Measurements from ENCODE around the gene ST3GAL6. TPM values are rescaled to one million over a fixed set of nuclear protein-coding genes. Genes with fewer than 3 reads are reported as not detected.
A peak's percentile ranks its signal among the peaks of the same experiment; 100 is the strongest.

ST3GAL6 gene
- total RNA-seq, 5 donors from 2014 or later (not counting 1 experiment from before 2014, with no cell fraction given), result 0.55 to 1.0 (median 0.55) TPM; not detected in 2

DNA sequence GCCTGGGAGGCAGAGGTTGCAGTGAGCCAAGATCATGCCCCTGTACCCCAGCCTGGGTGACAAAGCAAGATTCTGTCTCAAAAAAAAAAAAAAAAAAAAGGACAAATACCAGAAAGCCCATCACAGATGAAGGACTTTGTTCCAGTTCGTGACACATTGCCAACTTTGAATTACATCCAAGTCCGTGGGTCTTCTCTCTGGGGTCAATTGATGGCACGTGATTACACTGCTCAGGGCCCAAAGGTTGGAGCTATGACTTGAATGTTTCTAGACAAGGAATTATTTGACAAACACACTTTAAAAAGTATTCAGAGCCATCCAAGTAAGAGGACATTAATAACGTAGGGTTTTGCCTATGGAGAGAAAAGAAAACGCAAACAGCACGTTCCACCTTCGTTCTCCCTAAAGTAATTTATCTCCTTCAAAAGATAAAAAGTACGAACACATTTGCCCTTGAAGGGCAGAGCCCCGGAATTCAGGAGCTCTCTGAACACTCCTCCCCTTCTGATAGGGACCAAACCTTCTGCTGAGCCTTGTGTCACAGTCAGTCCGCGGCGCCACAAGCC lies 31.3 kb upstream of the ST3GAL6 start:
- ATAC-seq (replicated peaks in 1 of 4) (peak in 1 of 4 experiments; percentile 22), DNase-seq (peak in 2 of 35 experiments; percentile 3)
- 3% methylated on average over 5 of the region's 12 CpGs for WGBS (ENCODE audit: insufficient coverage)
- Histone ChIP-seq H3K27me3 (replicated peaks in 1 of 2; ENCODE audit: control insufficient read depth in 2 of 2, extremely low read depth in 1 of 2, insufficient read depth in 2 of 2, low read length in 1 of 2) (peaks cover 0 to 30% of the 10 kb centered on the region in 2 experiments), H3K27ac (ENCODE audit: low read length) (no peak overlapping the region), H3K36me3 (ENCODE audit: control insufficient read depth in 2 of 2, extremely low read depth in 1 of 2, insufficient read depth in 1 of 2, low read length in 1 of 2) (no peaks in the 10 kb centered on the region), H3K4me3 (ENCODE audit: control insufficient read depth in 1 of 2, extremely low read depth in 1 of 2, low read length in 1 of 2) (peak overlapping the region; percentile 15 to 95), H3K4me1 (ENCODE audit: control insufficient read depth in 1 of 2, extremely low read depth in 1 of 2, insufficient read depth in 2 of 2, low read length in 2 of 2) (peaks cover 7 to 21% of the 10 kb centered on the region in 2 experiments), H3K9me3 (no peaks in the 10 kb centered on the region)
- H3K4me1 Mint-ChIP-seq, result peaks cover 15 to 20% (median 18%) of the 10 kb centered on the region in 3 donors
- H3K36me3 Mint-ChIP-seq, result no peaks in the 10 kb centered on the region
- peaks cover 60 to 69% of the 10 kb centered on the region in 2 donors for H3K27me3 Mint-ChIP-seq
- no peak overlapping the region for H3K27ac Mint-ChIP-seq
- POLR2A ChIA-PET, result no interaction called here
- CTCF ChIA-PET, result interaction anchor here (0.7 to 1.1 kb wide), 3 partner anchors 9 to 1102 kb away, joined by 3 to 7 read pairs (median 4); no protein-coding TSS in a partner anchor
- peak overlapping the region; percentile 63 to 83 (median 70) for H3K4me3 Mint-ChIP-seq
- no peaks in the 10 kb centered on the region for H3K9me3 Mint-ChIP-seq

DNA sequence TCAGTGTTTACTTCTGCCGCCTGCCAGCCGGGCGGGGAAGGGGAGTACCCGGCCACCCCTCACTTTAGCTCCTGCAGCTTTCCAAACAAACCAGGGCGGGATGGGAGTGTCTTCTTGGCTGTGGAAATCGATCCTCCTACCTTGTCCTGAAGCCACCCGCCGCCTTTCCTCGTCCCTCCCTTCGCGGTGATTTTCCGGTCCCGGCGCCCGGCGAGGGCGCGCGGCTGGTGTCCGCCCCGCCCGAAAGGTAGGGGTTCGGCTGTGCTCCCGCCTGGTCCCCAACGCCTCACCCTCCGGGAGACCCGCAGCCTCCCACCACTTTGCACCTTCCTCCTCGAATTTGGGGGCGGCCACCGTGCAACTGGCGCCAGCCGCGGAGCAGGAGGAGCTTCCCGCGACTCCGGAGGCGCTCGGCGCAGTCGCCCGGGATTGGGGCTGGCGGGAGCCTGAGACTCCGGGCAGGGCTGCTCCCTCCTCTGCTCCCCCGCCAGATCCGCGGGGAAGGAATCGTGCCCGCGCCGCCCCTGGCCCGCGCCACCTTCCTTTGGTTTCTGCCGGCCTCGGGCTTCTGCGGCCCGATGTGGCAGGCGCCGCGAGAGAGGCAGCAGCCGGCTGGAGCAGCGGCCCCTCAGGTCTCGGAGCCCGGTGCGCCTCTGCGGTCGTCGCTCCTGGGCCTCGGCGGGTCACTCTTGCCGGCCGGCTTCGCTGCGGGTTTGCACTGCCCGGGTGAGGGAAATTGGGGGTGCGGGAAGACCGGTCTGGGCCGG lies 30.7 kb upstream of the ST3GAL6 start:
- peaks cover 15 to 20% (median 18%) of the 10 kb centered on the region in 3 donors for H3K4me1 Mint-ChIP-seq
- H3K9me3 Mint-ChIP-seq, result no peaks in the 10 kb centered on the region
- peaks cover 0 to 30% of the 10 kb centered on the region in 2 experiments for H3K27me3 ChIP-seq (replicated peaks in 1 of 2; ENCODE audit: control insufficient read depth in 2 of 2, extremely low read depth in 1 of 2, insufficient read depth in 2 of 2, low read length in 1 of 2)
- peak in 3 of 4 experiments; percentile 6 to 32 (median 29) for ATAC-seq (replicated peaks in 1 of 4)
- H3K27ac Mint-ChIP-seq, result no peak overlapping the region
- H3K9me3 ChIP-seq, result no peaks in the 10 kb centered on the region
- DNase-seq, result peak in 2 of 35 experiments; percentile 1 to 3
- peak overlapping the region; percentile 15 to 95 for H3K4me3 ChIP-seq (ENCODE audit: control insufficient read depth in 1 of 2, extremely low read depth in 1 of 2, low read length in 1 of 2)
- peak overlapping the region; percentile 63 to 83 (median 73) for H3K4me3 Mint-ChIP-seq
- under 1% methylated on average over 70 of the region's 77 CpGs for WGBS (ENCODE audit: insufficient coverage)
- POLR2A ChIA-PET, result no interaction called here
- H3K27ac ChIP-seq (ENCODE audit: low read length), result no peak overlapping the region
- no peaks in the 10 kb centered on the region for H3K36me3 ChIP-seq (ENCODE audit: control insufficient read depth in 2 of 2, extremely low read depth in 1 of 2, insufficient read depth in 1 of 2, low read length in 1 of 2)
- peaks cover 7 to 21% of the 10 kb centered on the region in 2 experiments for H3K4me1 ChIP-seq (ENCODE audit: control insufficient read depth in 1 of 2, extremely low read depth in 1 of 2, insufficient read depth in 2 of 2, low read length in 2 of 2)
- no peaks in the 10 kb centered on the region for H3K36me3 Mint-ChIP-seq
- peaks cover 58 to 68% of the 10 kb centered on the region in 2 donors for H3K27me3 Mint-ChIP-seq
- CTCF ChIA-PET, result interaction anchor here (0.7 to 1.1 kb wide), 3 partner anchors 10 to 1101 kb away, joined by 3 to 7 read pairs (median 4); no protein-coding TSS in a partner anchor

DNA sequence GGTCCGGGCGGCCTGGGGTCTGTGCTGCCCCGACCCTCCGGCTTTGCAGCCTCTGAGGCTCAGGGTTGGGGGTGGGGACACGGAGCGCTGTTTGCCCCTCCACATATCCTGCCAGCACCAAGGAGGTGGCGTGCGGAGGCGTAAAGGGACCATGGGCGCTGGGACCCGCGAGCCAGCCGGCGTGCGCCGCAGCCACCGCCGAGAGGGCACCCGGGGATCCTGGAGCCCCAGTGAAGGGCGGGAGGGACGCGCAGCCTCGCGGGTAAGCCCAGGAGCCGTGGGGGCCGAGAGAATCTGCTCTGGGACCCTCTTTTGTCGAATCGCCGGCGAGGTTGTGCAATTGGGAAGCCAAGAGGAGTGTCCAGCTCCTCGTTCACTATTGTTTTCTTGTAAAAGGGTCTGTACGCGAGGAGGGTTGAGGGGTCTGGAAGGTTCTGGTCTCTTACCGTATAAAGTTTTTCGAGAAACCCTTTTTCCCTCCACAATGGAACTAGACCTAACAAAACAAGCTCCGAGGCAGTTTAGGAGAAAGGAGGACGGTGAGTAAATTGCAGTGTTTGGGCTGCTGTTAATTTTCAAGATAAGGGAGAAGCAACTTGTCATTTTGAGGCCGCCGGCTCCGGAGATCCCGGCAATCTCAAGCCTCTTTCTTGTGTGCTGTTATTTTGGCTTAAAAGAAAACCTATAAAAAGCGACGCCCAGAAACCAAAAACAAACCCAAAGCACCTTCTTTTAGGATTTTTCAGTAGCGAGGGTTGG lies 29.9 kb upstream of the ST3GAL6 start:
- no peaks in the 10 kb centered on the region for H3K9me3 Mint-ChIP-seq
- peak overlapping the region; percentile 62 to 83 (median 73) for H3K4me3 Mint-ChIP-seq
- Histone ChIP-seq H3K36me3 (ENCODE audit: control insufficient read depth in 2 of 2, extremely low read depth in 1 of 2, insufficient read depth in 1 of 2, low read length in 1 of 2) (no peaks in the 10 kb centered on the region), H3K4me3 (ENCODE audit: control insufficient read depth in 1 of 2, extremely low read depth in 1 of 2, low read length in 1 of 2) (peak overlapping the region; percentile 7 to 95), H3K27me3 (replicated peaks in 1 of 2; ENCODE audit: control insufficient read depth in 2 of 2, extremely low read depth in 1 of 2, insufficient read depth in 2 of 2, low read length in 1 of 2) (peaks cover 0 to 31% of the 10 kb centered on the region in 2 experiments), H3K4me1 (ENCODE audit: control insufficient read depth in 1 of 2, extremely low read depth in 1 of 2, insufficient read depth in 2 of 2, low read length in 2 of 2) (peaks cover 7 to 21% of the 10 kb centered on the region in 2 experiments), H3K9me3 (no peaks in the 10 kb centered on the region), H3K27ac (ENCODE audit: low read length) (no peak overlapping the region)
- H3K4me1 Mint-ChIP-seq, result peaks cover 15 to 20% (median 18%) of the 10 kb centered on the region in 3 donors
- no peaks in the 10 kb centered on the region for H3K36me3 Mint-ChIP-seq
- ATAC-seq (replicated peaks in 1 of 4), result peak; percentile 25 to 53 (median 38)
- WGBS (ENCODE audit: insufficient coverage), result 3% methylated on average over 26 of the region's 44 CpGs
- peaks cover 61 to 70% of the 10 kb centered on the region in 2 donors for H3K27me3 Mint-ChIP-seq
- ChIA-PET POLR2A (interaction anchor here in 1 of 2 donors (0.7 kb wide), 1 partner anchor 494 kb away, joined by 3 read pairs; no protein-coding TSS in a partner anchor), CTCF (no interaction called here)
- peak overlapping the region in 1 of 2 donors; percentile 16 for H3K27ac Mint-ChIP-seq
- DNase-seq, result peak in 3 of 35 experiments; percentile 2 to 15 (median 3)

- ATAC-seq (replicated peaks in 1 of 4) (no peak), DNase-seq (peak in 1 of 35 experiments; percentile 1)
- Histone ChIP-seq H3K4me1 (ENCODE audit: control insufficient read depth in 1 of 2, extremely low read depth in 1 of 2, insufficient read depth in 2 of 2, low read length in 2 of 2) (peaks cover 7 to 21% of the 10 kb centered on the region in 2 experiments), H3K27ac (ENCODE audit: low read length) (no peak overlapping the region), H3K27me3 (replicated peaks in 1 of 2; ENCODE audit: control insufficient read depth in 2 of 2, extremely low read depth in 1 of 2, insufficient read depth in 2 of 2, low read length in 1 of 2) (peaks cover 0 to 33% of the 10 kb centered on the region in 2 experiments), H3K9me3 (no peaks in the 10 kb centered on the region), H3K36me3 (ENCODE audit: control insufficient read depth in 2 of 2, extremely low read depth in 1 of 2, insufficient read depth in 1 of 2, low read length in 1 of 2) (no peaks in the 10 kb centered on the region), H3K4me3 (ENCODE audit: control insufficient read depth in 1 of 2, extremely low read depth in 1 of 2, low read length in 1 of 2) (peak overlapping the region in 1 of 2 donors; percentile 95)
- Mint-ChIP-seq H3K4me3 (peak overlapping the region; percentile 62 to 83 (median 73)), H3K36me3 (no peaks in the 10 kb centered on the region), H3K27ac (peak overlapping the region in 1 of 2 donors; percentile 16), H3K27me3 (peaks cover 58 to 67% of the 10 kb centered on the region in 2 donors), H3K9me3 (no peaks in the 10 kb centered on the region), H3K4me1 (peaks cover 15 to 20% (median 18%) of the 10 kb centered on the region in 3 donors)
- ChIA-PET CTCF (no interaction called here), POLR2A (interaction anchor here in 1 of 2 donors (0.7 kb wide), 1 partner anchor 494 kb away, joined by 3 read pairs; no protein-coding TSS in a partner anchor)
- under 1% methylated on average over 7 of the region's 15 CpGs for WGBS (ENCODE audit: insufficient coverage)
These were observed 29.3 kb upstream of the ST3GAL6 start for GRCh38 chr3:98733812-98734281.

GRCh38 chr3:98734306-98734705 lies 28.8 kb upstream of the ST3GAL6 start:
- no peak overlapping the region for H3K4me3 ChIP-seq (ENCODE audit: control insufficient read depth in 1 of 2, extremely low read depth in 1 of 2, low read length in 1 of 2)
- H3K9me3 Mint-ChIP-seq, result no peaks in the 10 kb centered on the region
- 20% methylated on average over 1 of the region's 4 CpGs for WGBS (ENCODE audit: insufficient coverage)
- H3K4me1 Mint-ChIP-seq, result peaks cover 15 to 20% (median 18%) of the 10 kb centered on the region in 3 donors
- no peak for DNase-seq
- no peak overlapping the region for H3K27ac Mint-ChIP-seq
- H3K27ac ChIP-seq (ENCODE audit: low read length), result no peak overlapping the region
- H3K27me3 Mint-ChIP-seq, result peaks cover 58 to 67% of the 10 kb centered on the region in 2 donors
- H3K36me3 Mint-ChIP-seq, result no peaks in the 10 kb centered on the region
- ChIA-PET CTCF (no interaction called here), POLR2A (no interaction called here)
- peak overlapping the region; percentile 62 to 83 (median 73) for H3K4me3 Mint-ChIP-seq
- peaks cover 7 to 21% of the 10 kb centered on the region in 2 experiments for H3K4me1 ChIP-seq (ENCODE audit: control insufficient read depth in 1 of 2, extremely low read depth in 1 of 2, insufficient read depth in 2 of 2, low read length in 2 of 2)
- peaks cover 0 to 33% of the 10 kb centered on the region in 2 experiments for H3K27me3 ChIP-seq (replicated peaks in 1 of 2; ENCODE audit: control insufficient read depth in 2 of 2, extremely low read depth in 1 of 2, insufficient read depth in 2 of 2, low read length in 1 of 2)
- H3K9me3 ChIP-seq, result no peaks in the 10 kb centered on the region
- ATAC-seq (replicated peaks in 1 of 4), result no peak
- no peaks in the 10 kb centered on the region for H3K36me3 ChIP-seq (ENCODE audit: control insufficient read depth in 2 of 2, extremely low read depth in 1 of 2, insufficient read depth in 1 of 2, low read length in 1 of 2)

Data from T-cell (primary cell).